Spleen (tissue), 11 donors: ENCODE data around the gene CTDP1. TPM values are rescaled to one million over a fixed set of nuclear protein-coding genes. Genes with fewer than 3 reads are reported as not detected.

ENCODE experiments used
- DNase-seq: peaks from one replicate; pipeline ENCODE4 v3.0.0-alpha.2; 2020
- H3K27ac ChIP-seq, 8 donors: fragments of 200-600 bp; sonication (generic) in 7 of 8; 1 replicate in 4 of 8; 2 replicates in 4 of 8; pipeline versions ENCODE4 v1.5.0 to v1.8.0; 2016 to 2021; ENCODE audit warnings: inconsistent platforms in 4 of 8, mild to moderate bottlenecking in 4 of 8, moderate library complexity in 1 of 8
- H3K27me3 ChIP-seq, 7 donors: fragments of 200-600 bp; sonication (generic) in 6 of 7; replicated peaks in 1 of 7; 1 replicate in 4 of 7; 2 replicates in 3 of 7; pipeline versions ENCODE4 v1.5.0 to v1.8.0; 2016 to 2021; ENCODE audit warnings: inconsistent platforms in 3 of 7, mild to moderate bottlenecking in 1 of 7
- H3K36me3 ChIP-seq, 6 donors: fragments of 200-600 bp; sonication (generic) in 5 of 6; 1 replicate in 4 of 6; 2 replicates in 2 of 6; pipeline versions ENCODE4 v1.5.0 to v1.8.0; 2016 to 2021; ENCODE audit warnings: inconsistent platforms in 2 of 6
- H3K4me1 ChIP-seq, 6 donors: fragments of 200-600 bp; sonication (generic) in 5 of 6; 1 replicate in 3 of 6; 2 replicates in 3 of 6; pipeline versions ENCODE4 v1.5.0 to v1.8.0; 2016 to 2021; ENCODE audit warnings: inconsistent platforms in 3 of 6
- H3K4me3 ChIP-seq, 8 donors: fragments of 200-600 bp; sonication (generic) in 7 of 8; 1 replicate in 4 of 8; 2 replicates in 4 of 8; pipeline versions ENCODE4 v1.5.0 to v1.8.0; 2016 to 2021; ENCODE audit warnings: inconsistent platforms in 4 of 8, mild to moderate bottlenecking in 4 of 8, moderate library complexity in 2 of 8
- H3K9me3 ChIP-seq, 8 donors: fragments of 200-600 bp; sonication (generic) in 7 of 8; 1 replicate in 4 of 8; 2 replicates in 4 of 8; pipeline versions ENCODE4 v1.5.0 to v1.8.0; 2016 to 2021; ENCODE audit warnings: inconsistent platforms in 4 of 8
- POLR2A ChIP-seq, 3 donors: fragments of 450-650 bp; IDR thresholded peaks; one replicate each; pipeline ENCODE4 v1.5.1; 2017; ENCODE audit warnings: antibody characterized with exemption in 3 of 3, mild to moderate bottlenecking in 1 of 3
- POLR2AphosphoS5 ChIP-seq, 3 donors: sonication (generic); formaldehyde crosslinking; IDR thresholded peaks; one replicate each; pipeline ENCODE4 v1.5.1; 2017; ENCODE audit warnings: antibody characterized with exemption in 3 of 3
- WGBS, 5 donors: extraction: QIAGEN DNeasy Blood & Tissue Kit in 3 of 5; methylation state at CpG; one replicate each; pipeline versions ENCODE4 v1.1.5 to v1.1.7; 2013 to 2018; 5-methylcytosine and 5-hydroxymethylcytosine counted together
- intact Hi-C: fragments of 100-400 bp; cut with DNase I; formaldehyde crosslinking; loops from one replicate; pipeline ENCODE4 v1.15.0; 2023; ENCODE audit warnings: low total_unique reads
- polyA plus RNA-seq, 3 donors: library from polyadenylated mRNA; stranded (reverse); fragments of 200-250 nt; gene quantifications; one replicate each; pipeline ENCODE4 v1.2.1, GENCODE V29; 2013
- total RNA-seq, 7 donors: library from RNA; depleted of rRNA in 3 of 7; stranded (reverse); fragments of >200 nt in 3 of 7; fragmentation: NEBNext Ultra II Directional in 4 of 7; extraction: Animal tissue kit (Norgen Biotek cat#: 25700) in 4 of 7; gene quantifications; one replicate each; pipeline versions ENCODE4 v1.1.0 to v1.2.1, GENCODE V29; 2016 to 2021
- TF ChIP-seq, protein P1 (sequence below), 11 experiments: fragments of 200-600 bp in 7 of 11; fragments of 450-650 bp in 4 of 11; sonication (generic) in 4 of 11; IDR thresholded peaks in 8 of 11; conservative IDR thresholded peaks in 3 of 11; 1 replicate in 7 of 11; 2 replicates in 4 of 11; pipeline versions ENCODE4 v1.4.0 to v1.8.0; 2016 to 2021; ENCODE audit warnings: antibody characterized with exemption in 11 of 11, inconsistent platforms in 4 of 11, mild to moderate bottlenecking in 1 of 11
- donor health status: healthy with polysubstance abuse.
- donor health status: DM: no; HTN: no; CAD: no; lungs with moderate emphysema.
- donor health status: DM: no; HTN: no; CAD: no.
- donor health status: Bipolar disorder and iron deficiency.
- donor health status: healthy.
- donor health status: DM: no; HTN: no; CAD: no.
- donor health status: DM: yes; HTN: yes; CAD: no.

Gene CTDP1
- total and polyA plus RNA-seq, 10 donors: 13.6 to 54.6 (median 28.6) TPM

DNA sequence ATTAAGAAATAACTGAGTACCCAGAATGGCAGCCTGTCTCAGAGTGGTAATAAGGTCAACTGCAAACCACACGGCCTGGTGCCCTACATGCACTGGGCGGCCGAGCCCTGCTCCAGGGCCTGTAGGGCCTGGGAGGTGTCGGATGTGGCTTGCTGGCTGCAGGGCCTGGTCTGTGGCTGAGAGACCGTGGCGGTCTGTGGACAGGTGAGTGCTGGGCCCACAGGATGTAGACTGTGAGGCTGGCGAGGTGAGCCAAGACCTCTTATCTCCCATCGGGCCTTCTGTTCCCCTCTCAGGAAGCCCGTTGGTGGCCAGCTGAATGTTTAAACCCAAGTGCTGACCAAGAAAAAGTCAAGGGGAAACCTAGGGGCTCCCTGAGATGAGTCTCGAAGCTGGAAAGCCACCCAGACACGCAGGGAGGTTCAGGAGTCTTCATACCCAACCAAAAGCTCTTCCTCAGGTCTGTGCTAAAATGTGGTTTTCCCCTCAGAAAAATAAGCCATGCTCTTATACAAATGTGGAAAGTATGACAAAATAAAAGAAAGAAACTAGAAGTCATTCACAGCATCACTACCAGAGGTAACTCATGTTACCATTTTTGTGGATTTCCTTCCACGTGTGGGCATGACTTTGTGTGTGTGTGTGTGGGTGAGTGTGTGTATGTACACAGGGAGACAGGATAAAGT lies 47.7 kb upstream of the CTDP1 start:
- H3K4me3 ChIP-seq: no peak overlapping the region
- no peak for TF ChIP-seq POLR2AphosphoS5 (IDR thresholded peaks at IDR 0.05)
- TF ChIP-seq, protein P1, sequence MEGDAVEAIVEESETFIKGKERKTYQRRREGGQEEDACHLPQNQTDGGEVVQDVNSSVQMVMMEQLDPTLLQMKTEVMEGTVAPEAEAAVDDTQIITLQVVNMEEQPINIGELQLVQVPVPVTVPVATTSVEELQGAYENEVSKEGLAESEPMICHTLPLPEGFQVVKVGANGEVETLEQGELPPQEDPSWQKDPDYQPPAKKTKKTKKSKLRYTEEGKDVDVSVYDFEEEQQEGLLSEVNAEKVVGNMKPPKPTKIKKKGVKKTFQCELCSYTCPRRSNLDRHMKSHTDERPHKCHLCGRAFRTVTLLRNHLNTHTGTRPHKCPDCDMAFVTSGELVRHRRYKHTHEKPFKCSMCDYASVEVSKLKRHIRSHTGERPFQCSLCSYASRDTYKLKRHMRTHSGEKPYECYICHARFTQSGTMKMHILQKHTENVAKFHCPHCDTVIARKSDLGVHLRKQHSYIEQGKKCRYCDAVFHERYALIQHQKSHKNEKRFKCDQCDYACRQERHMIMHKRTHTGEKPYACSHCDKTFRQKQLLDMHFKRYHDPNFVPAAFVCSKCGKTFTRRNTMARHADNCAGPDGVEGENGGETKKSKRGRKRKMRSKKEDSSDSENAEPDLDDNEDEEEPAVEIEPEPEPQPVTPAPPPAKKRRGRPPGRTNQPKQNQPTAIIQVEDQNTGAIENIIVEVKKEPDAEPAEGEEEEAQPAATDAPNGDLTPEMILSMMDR (IDR thresholded peaks at IDR 0.05 in 8 of 11, conservative IDR thresholded peaks at IDR 0.05 in 3 of 11): no peak
- TF ChIP-seq POLR2A (IDR thresholded peaks at IDR 0.05): no peak
- H3K9me3 ChIP-seq: no peaks in the 10 kb centered on the region
- peak; percentile 72 for DNase-seq
- peaks cover 0 to 14% (median 0%) of the 10 kb centered on the region in 6 donors for H3K4me1 ChIP-seq
- intact Hi-C loops: no loop called here
- no peak overlapping the region for H3K27ac ChIP-seq
- peaks cover 0 to 20% (median 0%) of the 10 kb centered on the region in 7 donors for H3K27me3 ChIP-seq
- WGBS, 5 donors: 70 to 82% (median 77%) methylated on average over 11 to 12 of the region's 12 CpGs
- H3K36me3 ChIP-seq: no peaks in the 10 kb centered on the region

DNA sequence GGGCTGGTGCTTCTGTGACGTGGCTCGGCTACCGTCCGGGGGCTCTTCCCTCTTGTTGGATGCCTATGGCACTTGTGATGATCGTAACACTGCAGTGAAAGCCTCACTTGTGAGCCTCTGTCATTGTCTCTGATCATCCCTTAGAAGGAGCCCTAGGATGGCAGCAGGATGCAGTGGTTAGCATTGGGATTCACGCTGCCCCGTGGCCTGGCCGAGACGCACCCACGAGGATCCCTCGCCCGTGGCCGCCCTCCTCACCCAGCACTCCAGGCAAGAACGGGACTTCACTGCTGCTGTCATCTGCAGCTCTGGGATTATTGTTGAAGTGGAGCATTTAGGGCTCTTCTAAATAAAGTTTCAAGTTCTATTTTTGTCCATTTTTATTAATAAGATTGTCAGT lies 46.8 kb upstream of the CTDP1 start:
- H3K36me3 ChIP-seq: no peaks in the 10 kb centered on the region
- intact Hi-C loops: no loop called here
- H3K27ac ChIP-seq: no peak overlapping the region
- H3K4me3 ChIP-seq: no peak overlapping the region
- DNase-seq: peak; percentile 59
- peaks cover 3 to 21% (median 7%) of the 10 kb centered on the region in 7 donors for H3K27me3 ChIP-seq
- 87 to 96% (median 96%) methylated on average over 14 of the region's 14 CpGs for WGBS, 5 donors
- H3K9me3 ChIP-seq: no peaks in the 10 kb centered on the region
- TF ChIP-seq POLR2A (IDR thresholded peaks at IDR 0.05) (no peak), POLR2AphosphoS5 (IDR thresholded peaks at IDR 0.05) (no peak)
- TF ChIP-seq, protein P1 (IDR thresholded peaks at IDR 0.05 in 8 of 11, conservative IDR thresholded peaks at IDR 0.05 in 3 of 11): no peak
- peaks cover 0 to 12% (median 0%) of the 10 kb centered on the region in 6 donors for H3K4me1 ChIP-seq

DNA sequence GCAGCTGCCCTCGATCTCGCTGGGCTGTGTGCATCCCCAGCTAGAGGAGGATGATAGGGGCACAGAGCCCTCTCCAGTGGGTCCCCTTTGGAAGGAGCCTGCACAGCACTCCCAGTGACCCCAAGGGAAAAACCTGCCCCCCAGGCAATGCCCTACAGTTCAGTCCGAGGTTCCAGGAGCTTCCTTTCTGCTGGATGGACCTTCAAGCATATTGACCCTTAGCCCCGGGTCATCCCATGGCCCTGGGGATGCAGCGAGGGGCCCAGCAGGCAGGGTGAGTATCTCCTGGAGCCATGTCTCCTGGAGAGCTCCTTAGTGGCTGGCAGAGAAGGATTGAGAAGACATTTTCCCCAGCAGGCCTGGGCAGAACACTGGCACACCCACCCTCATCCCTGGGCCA lies 45.4 kb upstream of the CTDP1 start:
- peaks cover 3 to 26% (median 18%) of the 10 kb centered on the region in 7 donors for H3K27me3 ChIP-seq
- peaks cover 0 to 13% (median 0%) of the 10 kb centered on the region in 6 donors for H3K4me1 ChIP-seq
- H3K36me3 ChIP-seq: no peaks in the 10 kb centered on the region
- no peak overlapping the region for H3K4me3 ChIP-seq
- no peak for DNase-seq
- 93 to 99% (median 97%) methylated on average over 3 to 5 of the region's 5 CpGs for WGBS, 5 donors
- no peak overlapping the region for H3K27ac ChIP-seq
- TF ChIP-seq POLR2AphosphoS5 (IDR thresholded peaks at IDR 0.05) (no peak), POLR2A (IDR thresholded peaks at IDR 0.05) (no peak)
- TF ChIP-seq, protein P1 (IDR thresholded peaks at IDR 0.05 in 8 of 11, conservative IDR thresholded peaks at IDR 0.05 in 3 of 11): no peak
- H3K9me3 ChIP-seq: no peaks in the 10 kb centered on the region
- intact Hi-C loops: no loop called here

DNA sequence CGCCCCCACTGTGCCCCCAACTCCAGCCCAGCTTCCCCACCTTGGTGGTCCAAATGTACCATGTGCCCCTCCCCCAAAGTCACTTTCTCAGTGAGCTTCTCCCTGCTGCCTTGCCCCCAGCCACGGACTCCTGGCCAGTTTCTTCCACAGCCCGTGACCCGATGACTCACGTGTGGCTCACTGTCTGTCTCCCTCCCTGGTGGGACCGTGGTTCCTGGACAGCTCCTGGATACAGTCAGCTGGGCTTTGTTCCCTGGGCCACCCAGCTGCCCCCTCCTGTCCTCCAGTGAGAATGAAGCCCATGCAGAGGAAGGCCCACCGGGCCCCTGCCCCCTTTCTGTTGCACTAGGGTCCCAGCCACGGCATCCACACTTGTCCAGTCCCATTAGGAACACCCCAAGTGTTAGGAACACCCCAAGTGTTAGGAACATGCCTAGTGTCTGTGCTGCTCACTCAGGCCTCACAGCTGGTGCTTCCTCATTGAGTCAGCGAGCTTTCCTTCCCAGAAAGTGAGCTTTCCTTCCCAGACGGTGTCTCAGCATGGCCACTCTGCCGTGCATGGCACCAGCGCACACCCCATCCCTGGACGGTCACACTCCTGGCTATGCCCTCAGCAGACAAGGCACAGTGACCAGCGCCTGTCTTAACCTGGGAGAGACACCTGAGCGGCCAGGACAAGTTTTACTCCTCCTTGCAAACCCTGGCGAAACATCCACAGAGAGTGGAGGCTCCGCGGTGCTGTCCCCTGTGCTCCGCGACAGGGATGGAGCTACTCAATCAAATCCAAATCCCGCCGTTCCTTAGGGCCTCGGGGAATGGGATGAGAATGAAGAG lies 44.8 kb upstream of the CTDP1 start:
- Histone ChIP-seq H3K9me3 (no peaks in the 10 kb centered on the region), H3K36me3 (no peaks in the 10 kb centered on the region), H3K4me1 (peaks cover 0 to 12% (median 0%) of the 10 kb centered on the region in 6 donors), H3K4me3 (no peak overlapping the region), H3K27ac (no peak overlapping the region), H3K27me3 (peaks cover 3 to 22% (median 18%) of the 10 kb centered on the region in 7 donors)
- 85 to 93% (median 90%) methylated on average over 23 of the region's 23 CpGs for WGBS, 5 donors
- TF ChIP-seq, protein P1 (IDR thresholded peaks at IDR 0.05 in 8 of 11, conservative IDR thresholded peaks at IDR 0.05 in 3 of 11): no peak
- TF ChIP-seq POLR2A (IDR thresholded peaks at IDR 0.05) (no peak), POLR2AphosphoS5 (IDR thresholded peaks at IDR 0.05) (no peak)
- intact Hi-C loops: no loop called here
- DNase-seq: peak; percentile 64
